HG02852 (cell line): Measurements from ENCODE around the gene PPP1R14B.
A peak's percentile ranks its signal among the peaks of the same experiment; 100 is the strongest.

ENCODE experiments used
- ATAC-seq: cut with Tn5 transposase; IDR thresholded peaks from one replicate; pipeline ENCODE4 v1.9.1; 2021; ENCODE audit warnings: mild to moderate bottlenecking, moderate library complexity; ENCODE audit not compliant: unreplicated experiment

PPP1R14B gene

DNA sequence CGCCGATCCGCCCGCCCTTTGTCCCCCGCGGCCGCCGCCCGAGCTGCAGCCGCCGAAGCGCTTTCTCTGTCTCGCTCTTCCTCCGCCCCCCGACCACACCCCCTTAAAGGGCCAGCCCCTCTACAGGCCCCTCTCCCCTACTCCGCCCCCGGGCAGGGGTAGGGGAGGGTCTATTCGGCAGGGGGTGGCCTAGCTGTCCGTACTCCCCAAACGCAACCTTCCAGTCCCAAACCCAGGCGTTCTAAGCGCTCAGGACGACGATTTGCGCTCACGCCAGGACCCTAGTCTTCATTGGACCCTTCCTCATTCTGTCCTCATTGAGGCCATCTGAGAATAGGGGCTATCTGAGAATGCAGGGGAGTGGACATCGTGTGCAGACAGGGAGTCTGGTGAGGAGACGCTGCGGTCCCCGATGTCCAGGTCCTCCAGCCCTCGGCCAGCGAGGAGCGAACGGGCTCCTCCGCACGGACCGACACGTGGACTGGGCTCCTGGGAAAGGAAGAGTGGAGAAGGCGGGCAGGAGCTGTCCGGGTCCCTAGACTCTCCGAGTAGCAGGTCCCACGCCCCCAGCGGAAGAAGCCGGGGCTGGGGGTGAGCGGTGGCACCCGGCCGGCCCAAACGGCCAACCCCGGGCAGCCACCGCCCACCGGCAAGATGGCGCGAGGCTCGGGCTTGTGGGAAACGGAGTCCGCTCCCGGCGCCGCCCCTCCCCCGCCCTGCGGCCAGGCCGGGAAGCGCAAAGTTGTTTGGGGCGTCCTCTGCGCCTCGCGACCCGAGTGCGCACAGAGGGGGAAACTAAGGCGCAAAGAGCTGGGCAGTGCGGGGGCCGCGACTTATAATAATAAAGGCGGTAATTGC, at the start of gene PPP1R14B:
PPP1R14B (minus strand) TSS at position 73 of the 858 bp plus-strand sequence. CDS start 270 bp downstream, outside the sequence.
- peak; percentile 37 for ATAC-seq

DNA sequence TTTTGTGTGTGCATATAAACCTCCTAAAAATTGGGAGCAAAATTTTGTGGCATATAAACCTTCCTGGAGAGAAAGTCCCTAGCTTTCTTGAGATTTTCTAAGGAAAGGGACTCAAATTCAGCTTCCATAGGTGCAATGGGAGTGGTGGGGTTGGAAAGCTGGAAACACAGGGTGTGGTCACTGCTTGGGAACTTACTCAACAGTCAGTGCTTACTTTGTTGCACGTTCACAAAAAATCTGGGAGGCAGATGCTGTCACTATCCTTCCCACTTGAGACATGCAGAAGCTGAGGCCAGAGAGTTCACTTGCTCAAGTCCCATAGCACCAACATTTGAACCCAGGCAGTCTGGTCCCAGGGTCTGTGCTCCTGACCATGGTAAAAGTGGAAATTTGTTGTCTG, 49.5 kb upstream of the PPP1R14B start:
- no peak for ATAC-seq

GRCh38 chr11:64295760-64296159, 49.0 kb upstream of the PPP1R14B start:
- no peak for ATAC-seq

DNA sequence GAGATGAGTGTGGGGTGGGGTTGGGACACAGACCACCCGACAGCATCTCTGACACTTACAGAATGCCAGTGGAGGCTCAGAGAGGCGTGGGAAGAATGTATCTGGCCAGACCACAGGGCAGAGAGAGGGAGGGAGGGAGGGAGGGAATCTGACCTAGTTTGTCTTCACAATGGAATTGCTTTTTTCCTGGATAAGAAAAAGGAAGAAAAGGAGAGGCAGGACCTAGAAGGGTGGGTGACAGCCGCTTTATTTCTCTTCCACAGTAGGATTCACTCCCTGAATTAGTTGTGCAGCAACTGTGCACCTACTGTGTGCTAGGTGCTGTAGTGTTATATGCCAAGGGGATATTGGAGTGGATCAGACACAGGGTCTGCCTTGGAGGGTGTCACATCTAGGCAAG, 48.0 kb upstream of the PPP1R14B start:
- ATAC-seq: no peak

DNA sequence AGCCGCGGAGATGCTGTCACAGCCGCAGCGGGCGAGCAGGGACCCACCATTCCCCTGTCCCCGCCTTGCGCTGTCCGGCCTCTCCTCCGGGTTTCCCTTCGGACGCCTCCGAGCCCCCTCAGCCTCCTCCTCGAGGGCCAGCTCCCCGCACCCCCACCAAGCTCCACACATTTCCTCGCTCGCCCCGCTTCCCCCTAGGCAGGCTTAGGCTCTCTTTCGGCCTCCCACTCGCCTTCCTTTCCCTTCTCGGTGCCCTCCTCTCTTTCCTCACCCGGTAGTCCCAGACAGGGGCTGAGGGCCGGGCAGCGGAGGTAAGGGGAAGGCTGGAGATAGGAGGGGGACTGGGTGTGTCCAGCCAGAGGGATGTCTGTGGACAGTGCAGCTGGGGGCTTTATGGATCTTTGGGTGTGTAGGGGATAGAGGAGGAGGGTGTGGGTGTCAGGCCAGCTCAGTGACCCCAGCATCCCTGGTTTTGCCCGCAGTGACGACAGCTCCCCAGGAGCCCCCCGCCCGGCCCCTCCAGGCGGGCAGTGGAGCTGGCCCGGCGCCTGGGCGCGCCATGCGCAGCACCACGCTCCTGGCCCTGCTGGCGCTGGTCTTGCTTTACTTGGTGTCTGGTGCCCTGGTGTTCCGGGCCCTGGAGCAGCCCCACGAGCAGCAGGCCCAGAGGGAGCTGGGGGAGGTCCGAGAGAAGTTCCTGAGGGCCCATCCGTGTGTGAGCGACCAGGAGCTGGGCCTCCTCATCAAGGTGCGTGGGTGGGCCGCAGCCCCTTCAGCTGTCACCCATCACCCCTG, 45.9 kb upstream of the PPP1R14B start:
- no peak for ATAC-seq

DNA sequence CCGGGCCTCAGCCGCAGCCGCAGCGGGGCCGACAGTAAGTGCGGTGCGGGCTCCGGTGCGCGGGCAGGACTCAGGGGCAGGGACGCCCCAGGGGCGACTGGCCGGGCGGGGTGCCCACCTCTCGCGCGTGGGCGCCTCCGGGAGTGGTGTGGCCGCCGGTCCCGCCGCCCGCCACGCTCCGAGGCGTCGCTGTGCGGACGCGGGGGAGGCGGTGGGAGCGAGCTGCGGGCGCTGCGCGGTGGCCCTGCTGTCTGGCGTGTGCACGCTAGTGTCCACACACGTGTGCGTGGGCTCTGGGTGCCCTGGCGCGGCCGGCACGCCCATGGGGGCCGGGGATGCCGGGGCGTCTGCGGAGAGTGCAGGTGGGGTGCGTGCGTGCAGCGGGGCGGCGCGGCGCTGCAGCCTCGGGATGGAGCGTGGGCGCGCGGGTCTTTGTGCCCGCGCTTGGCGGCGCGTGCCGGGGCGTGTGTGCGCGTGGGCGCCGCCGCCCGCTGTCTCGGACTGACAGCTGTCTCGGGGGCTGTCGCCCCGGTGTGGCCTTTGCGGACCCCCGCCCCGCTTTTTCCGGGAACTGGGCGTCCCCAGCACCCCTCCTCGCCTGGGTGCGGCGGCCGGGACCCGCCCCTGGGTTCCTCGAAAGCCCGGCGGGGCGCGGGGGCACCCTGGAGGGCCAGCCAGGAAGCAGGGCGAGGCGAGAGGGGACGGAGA, 45.2 kb upstream of the PPP1R14B start:
- ATAC-seq: no peak

DNA sequence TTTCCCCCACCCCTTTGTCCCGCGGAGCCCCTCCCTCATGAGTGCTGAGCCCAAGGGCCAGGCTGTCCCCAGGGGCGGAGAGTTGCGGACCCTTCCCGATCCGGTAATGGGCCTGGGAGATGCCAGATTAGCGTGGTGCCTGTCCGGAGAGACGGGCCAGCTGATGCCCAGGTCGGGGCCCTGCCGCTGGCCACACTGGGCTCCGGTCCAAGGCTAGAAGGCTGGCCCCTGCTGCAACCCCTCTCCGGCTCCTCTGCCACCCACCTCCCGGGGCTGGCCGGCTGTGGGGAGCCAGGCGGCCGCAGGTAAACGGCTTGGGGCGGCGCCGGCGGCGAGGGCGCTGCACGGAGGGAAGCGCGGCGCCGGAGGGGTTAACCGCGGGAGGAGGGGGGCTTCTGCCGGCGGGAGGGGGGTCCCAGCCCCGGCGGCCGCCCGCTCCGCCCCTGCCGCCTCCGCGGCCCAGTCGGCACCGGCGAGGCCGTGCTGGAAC, 44.6 kb upstream of the PPP1R14B start, which contains the start of gene KCNK4:
KCNK4 (plus strand) TSS at position 41 of the 490 bp plus-strand sequence. CDS start 1,717 bp downstream, outside the sequence.
- ATAC-seq: no peak

GRCh38 chr11:64290352-64291261, 43.9 kb upstream of the PPP1R14B start:
- no peak for ATAC-seq

DNA sequence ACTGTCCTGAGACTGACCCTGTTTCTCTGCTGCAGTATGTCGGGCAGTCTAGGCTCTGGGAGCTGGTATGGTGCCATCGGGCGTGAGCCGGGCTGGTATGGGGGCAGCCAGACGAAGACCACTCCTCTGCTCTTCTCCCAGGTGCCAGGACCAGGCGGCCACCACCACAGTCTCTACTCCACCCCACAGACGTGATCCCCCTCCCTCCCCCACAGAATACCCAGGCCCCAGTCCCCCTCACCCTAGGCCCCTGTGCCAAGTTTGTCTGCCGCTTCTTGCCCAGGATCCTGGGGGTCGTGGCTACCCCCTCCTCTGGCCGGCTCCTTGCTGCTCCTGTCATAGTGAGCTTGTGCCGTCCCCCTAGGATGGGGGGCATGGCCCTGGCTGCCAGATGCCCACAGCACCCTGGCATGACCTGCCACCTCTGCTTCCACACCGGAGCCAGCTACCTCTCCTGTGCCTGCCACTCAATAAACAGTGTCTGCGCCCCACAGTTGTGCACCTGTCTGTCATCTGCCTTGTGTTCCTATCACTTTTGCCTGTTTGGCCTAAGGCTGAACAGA, 42.3 kb upstream of the PPP1R14B start:
- no peak for ATAC-seq

DNA sequence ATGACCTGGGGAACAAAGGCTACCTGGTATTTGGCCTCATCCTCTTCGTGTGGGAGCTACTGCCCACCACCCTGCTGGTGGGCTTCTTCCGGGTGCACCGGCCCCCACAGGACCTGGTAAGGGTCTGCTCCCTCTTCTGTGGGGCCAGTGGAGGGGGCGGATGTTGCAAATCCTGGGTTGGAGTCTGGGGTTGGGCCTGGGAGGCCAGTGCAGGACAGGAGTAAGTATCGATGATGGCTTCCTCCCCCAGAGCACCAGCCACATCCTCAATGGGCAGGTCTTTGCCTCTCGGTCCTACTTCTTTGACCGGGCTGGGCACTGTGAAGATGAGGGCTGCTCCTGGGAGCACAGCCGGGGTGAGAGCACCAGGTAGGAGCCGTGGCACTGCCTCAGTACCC, 41.6 kb upstream of the PPP1R14B start:
- no peak for ATAC-seq

DNA sequence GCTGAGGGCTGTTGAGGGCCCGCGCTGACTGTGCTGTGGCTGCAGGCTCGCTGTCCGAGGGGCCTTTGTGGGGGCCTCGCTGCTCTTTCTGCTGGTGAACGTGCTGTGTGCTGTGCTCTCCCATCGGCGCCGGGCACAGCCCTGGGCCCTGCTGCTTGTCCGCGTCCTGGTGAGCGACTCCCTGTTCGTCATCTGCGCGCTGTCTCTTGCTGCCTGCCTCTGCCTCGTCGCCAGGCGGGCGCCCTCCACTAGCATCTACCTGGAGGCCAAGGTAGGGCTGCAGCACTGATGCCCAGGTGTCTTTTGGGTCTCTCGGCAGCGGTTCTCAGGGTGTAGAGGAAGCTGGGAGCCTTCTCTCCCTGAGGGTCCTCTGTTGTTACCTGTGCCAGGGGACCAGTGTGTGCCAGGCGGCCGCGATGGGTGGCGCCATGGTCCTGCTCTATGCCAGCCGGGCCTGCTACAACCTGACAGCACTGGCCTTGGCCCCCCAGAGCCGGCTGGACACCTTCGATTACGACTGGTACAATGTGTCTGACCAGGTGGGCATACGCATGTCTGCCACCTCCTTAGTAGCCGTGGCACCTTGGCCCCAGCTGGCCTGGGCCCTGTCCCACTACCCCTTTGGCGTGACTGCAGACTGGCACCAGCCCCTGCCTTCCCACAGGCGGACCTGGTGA, 41.1 kb upstream of the PPP1R14B start:
- no peak for ATAC-seq

GRCh38 chr11:64286801-64287159, 40.0 kb upstream of the PPP1R14B start:
- no peak for ATAC-seq

GRCh38 chr11:64285885-64286800, 39.4 kb upstream of the PPP1R14B start:
- ATAC-seq: no peak

- ATAC-seq: peak; percentile 61
Measured at GRCh38 chr11:64284962-64285884, 38.5 kb upstream of the PPP1R14B start, which contains the start of gene GPR137. Gene GPR137, plus strand, starts transcription at chr11:64285848. Its CDS starts 677 bp downstream, at chr11:64286525.

- ATAC-seq: peak; percentile 77
Measured at GRCh38 chr11:64284048-64284961, 37.6 kb upstream of the PPP1R14B start, which contains the start of gene BAD. Gene BAD, minus strand, starts transcription at chr11:64284665. Its CDS starts 297 bp downstream, at chr11:64284368.

- ATAC-seq: no peak
Measured at GRCh38 chr11:64283092-64283491, 36.3 kb upstream of the PPP1R14B start.
